ENCODE measurements around the gene KAZN.

Gene KAZN

DNA sequence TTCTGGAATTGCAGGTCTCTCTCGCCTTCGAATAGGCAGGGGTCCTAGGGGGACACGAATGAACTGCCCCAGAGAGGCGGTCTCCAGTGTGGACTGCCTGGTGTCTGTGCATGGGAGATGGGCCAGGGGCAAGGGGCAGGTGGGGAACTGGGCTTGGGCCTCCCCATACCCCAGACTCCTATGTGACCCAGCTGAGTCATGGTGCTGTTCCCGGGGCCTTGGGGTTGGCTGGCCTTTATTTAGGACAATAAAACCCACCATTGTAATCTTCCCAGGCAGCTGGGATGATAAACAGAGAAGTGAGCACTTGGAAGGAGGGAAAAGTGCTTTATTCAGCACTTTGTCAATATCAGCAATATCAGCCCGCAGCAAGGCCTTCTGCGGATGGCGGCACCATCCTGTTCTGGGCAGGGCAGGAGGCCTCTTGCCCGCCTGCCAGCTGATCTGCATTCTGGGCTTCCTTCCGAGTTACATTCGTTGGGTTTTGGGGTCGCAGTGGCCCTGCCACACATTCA, 346.0 kb downstream of the KAZN start:
- 0 out of 2 replicates have a peak, but pooled peaks have one; percentile 35 for TF ChIP-seq TAF1 (IDR thresholded peaks at IDR 0.05; ENCODE audit: low read depth)
- peak; percentile 44 for TF ChIP-seq ZBTB7A (IDR thresholded peaks at IDR 0.05; ENCODE audit: low read depth)
- TF ChIP-seq TCF12 (IDR thresholded peaks at IDR 0.05; ENCODE audit: low read depth) = no peak

DNA sequence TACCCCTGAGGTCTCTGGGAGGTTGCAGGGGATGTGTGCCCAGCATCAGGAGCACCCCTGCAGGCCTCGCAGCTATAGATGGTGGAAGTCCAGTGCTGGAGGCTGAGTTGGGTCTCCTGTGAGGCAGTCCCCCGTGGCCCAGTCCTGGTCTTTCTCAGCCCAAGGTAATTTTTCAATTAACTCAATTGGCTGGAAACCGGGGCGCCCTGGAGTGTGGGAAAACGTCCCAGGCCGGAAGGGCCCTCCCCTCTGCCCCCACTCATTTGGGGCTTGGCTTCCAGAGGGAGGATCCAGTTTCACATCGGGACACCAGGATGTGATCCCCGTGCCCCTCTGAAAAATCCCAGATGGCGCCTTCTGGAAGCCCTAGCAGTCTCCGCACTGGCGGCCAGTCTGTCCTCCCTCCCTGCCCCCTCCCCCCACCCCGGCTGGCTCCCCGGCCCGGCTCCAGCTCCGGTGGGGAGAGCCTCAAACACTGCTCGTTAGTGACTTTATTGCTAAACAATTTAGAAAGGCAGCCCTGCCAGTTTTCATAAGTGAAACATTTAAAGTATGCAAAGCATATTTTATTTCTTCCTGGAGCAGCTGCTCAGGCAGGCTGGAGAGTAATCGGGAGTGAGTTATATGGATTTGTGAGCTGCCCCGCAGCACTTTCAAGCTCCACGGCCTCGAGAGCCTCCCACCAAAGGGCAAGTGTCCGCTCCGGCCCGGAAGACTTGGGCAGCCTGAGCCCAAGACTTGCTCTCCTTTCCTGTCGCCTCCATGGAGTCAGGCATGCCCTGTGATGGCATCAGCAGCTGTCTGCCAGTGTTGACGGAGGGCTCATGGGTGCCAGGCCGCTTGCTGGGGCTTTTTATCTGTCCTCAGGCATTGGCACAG, 346.9 kb downstream of the KAZN start:
- peak; percentile 91 for TF ChIP-seq NFIC (IDR thresholded peaks at IDR 0.05)
- TF ChIP-seq, protein P1, sequence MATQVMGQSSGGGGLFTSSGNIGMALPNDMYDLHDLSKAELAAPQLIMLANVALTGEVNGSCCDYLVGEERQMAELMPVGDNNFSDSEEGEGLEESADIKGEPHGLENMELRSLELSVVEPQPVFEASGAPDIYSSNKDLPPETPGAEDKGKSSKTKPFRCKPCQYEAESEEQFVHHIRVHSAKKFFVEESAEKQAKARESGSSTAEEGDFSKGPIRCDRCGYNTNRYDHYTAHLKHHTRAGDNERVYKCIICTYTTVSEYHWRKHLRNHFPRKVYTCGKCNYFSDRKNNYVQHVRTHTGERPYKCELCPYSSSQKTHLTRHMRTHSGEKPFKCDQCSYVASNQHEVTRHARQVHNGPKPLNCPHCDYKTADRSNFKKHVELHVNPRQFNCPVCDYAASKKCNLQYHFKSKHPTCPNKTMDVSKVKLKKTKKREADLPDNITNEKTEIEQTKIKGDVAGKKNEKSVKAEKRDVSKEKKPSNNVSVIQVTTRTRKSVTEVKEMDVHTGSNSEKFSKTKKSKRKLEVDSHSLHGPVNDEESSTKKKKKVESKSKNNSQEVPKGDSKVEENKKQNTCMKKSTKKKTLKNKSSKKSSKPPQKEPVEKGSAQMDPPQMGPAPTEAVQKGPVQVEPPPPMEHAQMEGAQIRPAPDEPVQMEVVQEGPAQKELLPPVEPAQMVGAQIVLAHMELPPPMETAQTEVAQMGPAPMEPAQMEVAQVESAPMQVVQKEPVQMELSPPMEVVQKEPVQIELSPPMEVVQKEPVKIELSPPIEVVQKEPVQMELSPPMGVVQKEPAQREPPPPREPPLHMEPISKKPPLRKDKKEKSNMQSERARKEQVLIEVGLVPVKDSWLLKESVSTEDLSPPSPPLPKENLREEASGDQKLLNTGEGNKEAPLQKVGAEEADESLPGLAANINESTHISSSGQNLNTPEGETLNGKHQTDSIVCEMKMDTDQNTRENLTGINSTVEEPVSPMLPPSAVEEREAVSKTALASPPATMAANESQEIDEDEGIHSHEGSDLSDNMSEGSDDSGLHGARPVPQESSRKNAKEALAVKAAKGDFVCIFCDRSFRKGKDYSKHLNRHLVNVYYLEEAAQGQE (IDR thresholded peaks at IDR 0.05; ENCODE audit: low read depth) = no peak
- TF ChIP-seq RAD21 (IDR thresholded peaks at IDR 0.05; ENCODE audit: low read depth) = no peak; the same call in 1 of the 2 replicates
- peak; percentile 47; the same call in 1 of the 2 replicates for TF ChIP-seq EGR1 (IDR thresholded peaks at IDR 0.05)
- no peak for TF ChIP-seq CEBPB (IDR thresholded peaks at IDR 0.05)
- peak; percentile 60 for TF ChIP-seq YY1 (IDR thresholded peaks at IDR 0.05; ENCODE audit: low read depth)
- TF ChIP-seq TCF12 (IDR thresholded peaks at IDR 0.05; ENCODE audit: low read depth) = peak; percentile 98
- TF ChIP-seq TEAD4 (IDR thresholded peaks at IDR 0.05) = peak; percentile 81
- TF ChIP-seq, protein P2, sequence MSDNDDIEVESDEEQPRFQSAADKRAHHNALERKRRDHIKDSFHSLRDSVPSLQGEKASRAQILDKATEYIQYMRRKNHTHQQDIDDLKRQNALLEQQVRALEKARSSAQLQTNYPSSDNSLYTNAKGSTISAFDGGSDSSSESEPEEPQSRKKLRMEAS (IDR thresholded peaks at IDR 0.05) = peak; percentile 85
- TF ChIP-seq TAF1 (IDR thresholded peaks at IDR 0.05; ENCODE audit: low read depth) = no peak
- no peak for TF ChIP-seq CREB1 (IDR thresholded peaks at IDR 0.05; ENCODE audit: low read depth)
- TF ChIP-seq, protein P3, sequence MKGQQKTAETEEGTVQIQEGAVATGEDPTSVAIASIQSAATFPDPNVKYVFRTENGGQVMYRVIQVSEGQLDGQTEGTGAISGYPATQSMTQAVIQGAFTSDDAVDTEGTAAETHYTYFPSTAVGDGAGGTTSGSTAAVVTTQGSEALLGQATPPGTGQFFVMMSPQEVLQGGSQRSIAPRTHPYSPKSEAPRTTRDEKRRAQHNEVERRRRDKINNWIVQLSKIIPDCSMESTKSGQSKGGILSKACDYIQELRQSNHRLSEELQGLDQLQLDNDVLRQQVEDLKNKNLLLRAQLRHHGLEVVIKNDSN (IDR thresholded peaks at IDR 0.05) = no peak
- peak; percentile 98 for TF ChIP-seq EP300 (IDR thresholded peaks at IDR 0.05; ENCODE audit: borderline replicate concordance)
- no peak for TF ChIP-seq ZBTB7A (IDR thresholded peaks at IDR 0.05; ENCODE audit: low read depth)
- peak; percentile 94 for TF ChIP-seq FOXM1 (IDR thresholded peaks at IDR 0.05; ENCODE audit: borderline replicate concordance, low read depth)

DNA sequence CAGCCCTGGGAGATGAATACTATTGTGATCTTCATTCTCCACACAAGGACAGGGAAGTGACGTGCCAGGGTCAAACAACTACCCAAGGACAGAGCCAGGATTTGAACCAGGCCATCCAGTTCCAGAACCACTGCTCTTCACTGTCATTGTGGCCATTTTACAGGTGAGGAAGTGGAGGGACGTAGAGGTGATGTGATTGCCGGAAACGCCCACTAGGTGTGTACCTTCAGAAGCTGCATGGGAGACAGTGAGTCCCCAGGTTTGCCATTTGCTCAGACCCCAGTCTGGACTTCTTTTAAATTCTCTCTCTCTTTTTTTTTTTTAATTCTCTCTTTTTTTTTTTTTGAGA, 347.5 kb downstream of the KAZN start:
- TF ChIP-seq, protein P1 (IDR thresholded peaks at IDR 0.05; ENCODE audit: low read depth) = no peak
- TF ChIP-seq ZBTB7A (IDR thresholded peaks at IDR 0.05; ENCODE audit: low read depth) (no peak), CREB1 (IDR thresholded peaks at IDR 0.05; ENCODE audit: low read depth) (no peak), FOXM1 (IDR thresholded peaks at IDR 0.05; ENCODE audit: borderline replicate concordance, low read depth) (no peak), TEAD4 (IDR thresholded peaks at IDR 0.05) (no peak)
- TF ChIP-seq, protein P3 (IDR thresholded peaks at IDR 0.05) = no peak

DNA sequence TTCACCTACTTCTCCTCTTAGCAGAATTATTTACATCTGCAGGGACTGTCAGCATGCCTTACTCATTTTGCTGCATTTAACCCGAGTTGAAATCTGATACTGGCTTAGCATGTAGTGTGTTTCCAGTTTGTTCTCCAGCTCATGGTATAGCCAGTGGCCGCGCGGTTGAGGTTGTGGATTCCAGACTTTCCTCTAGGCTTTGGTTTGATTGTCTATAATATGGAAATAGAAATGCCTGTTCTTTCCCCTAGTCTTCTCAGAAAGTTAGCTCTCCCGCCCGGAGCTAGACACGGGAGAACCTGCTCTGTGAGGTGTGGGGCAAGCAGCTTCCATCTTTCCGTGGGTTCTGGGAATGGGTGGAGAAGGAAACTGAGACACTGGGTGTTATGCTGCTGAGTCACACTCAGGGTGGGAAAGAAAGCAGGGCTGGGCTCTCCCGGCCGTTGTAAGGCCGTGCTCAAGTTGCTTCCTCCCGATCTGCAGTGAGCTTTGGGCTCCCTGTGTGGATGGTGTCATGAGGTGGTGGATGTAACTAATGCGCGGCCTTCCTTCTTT, 348.3 kb downstream of the KAZN start:
- peak; percentile 34; the same call in 1 of the 2 replicates for TF ChIP-seq EP300 (IDR thresholded peaks at IDR 0.05; ENCODE audit: borderline replicate concordance)
- TF ChIP-seq, protein P2 (IDR thresholded peaks at IDR 0.05) = peak; percentile 54; the same call in 1 of the 2 replicates
- TF ChIP-seq, protein P1 (IDR thresholded peaks at IDR 0.05; ENCODE audit: low read depth) = no peak
